ENCODE results near the gene KAT14.
A peak's percentile ranks its signal among the peaks of the same experiment; 100 is the strongest.
"Not testable (repeated sequence)": the region's sequence is repeated elsewhere in the genome, so short reads cannot be mapped to it uniquely, and the experiment has no call there.

The KAT14 gene

DNA sequence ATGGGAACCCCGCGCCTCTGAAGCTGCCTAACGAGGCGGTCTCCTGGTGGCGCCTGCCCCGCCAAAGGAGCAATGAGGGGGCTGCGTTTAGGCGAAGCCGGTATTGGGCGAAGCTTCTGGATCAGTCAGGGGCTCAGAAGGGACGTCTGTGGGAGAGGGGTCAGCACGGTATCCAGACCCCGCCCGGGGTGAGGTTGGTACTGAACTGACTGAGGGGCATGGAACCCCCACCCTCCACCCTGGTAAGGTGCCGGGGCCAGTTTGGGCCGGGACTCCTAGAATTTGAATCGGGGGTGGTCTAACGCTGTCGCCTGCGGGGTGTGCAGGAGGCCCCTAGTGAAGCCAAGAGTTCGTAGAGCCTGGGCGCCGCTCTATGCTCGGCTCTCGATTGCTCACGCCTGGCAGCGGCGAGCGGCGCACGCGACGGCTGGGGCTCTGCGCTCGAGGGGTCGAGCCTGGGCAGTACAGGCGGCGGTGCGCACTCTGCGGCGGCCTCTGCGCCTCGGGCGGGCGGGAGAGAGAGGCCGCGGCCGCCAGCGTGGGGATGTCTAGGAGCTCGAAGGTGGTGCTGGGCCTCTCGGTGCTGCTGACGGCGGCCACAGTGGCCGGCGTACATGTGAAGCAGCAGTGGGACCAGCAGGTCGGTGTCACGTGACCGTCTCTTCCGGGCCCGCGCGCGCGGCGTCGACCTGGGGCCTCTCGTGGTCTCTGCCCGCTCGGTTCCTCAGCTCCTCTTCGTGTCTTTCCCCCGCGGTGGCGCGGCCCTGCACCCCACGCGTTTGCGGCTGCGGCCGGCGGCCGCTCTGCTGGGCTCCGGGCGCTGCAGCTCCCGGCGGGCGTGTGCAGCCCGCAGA is at the start of gene KAT14, which contains the start of gene PET117:
KAT14 (plus strand) TSS at position 452 of the 854 bp plus-strand sequence. CDS start 4,798 bp downstream, outside the sequence.
PET117 (plus strand) TSS at position 452 of the 854 bp plus-strand sequence; CDS start at position 545, 93 bp downstream.
- DNase-seq = peak; percentile 94

GRCh38 chr20:18088298-18088697 is 49.4 kb upstream of the KAT14 start:
- DNase-seq = not testable (repeated sequence)

DNA sequence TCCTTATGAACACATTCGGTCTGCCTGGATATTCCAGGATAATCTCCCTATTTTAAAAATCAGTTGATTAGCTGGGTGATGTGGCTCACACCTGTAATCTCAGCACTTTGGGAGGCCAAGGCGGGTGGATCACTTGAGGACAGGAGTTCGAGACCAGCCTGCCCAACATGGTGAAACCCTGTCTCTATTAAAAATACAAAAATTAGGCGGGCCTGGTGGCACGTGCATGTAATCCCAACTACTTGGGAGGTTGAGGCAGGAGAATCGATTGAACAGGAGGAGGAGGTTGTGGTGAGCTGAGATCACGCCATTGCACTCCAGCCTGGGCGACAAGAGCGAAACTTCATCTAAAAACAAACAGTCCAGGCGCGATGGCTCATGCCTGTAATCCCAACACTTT is 48.8 kb upstream of the KAT14 start:
- not testable (repeated sequence) for DNase-seq

DNA sequence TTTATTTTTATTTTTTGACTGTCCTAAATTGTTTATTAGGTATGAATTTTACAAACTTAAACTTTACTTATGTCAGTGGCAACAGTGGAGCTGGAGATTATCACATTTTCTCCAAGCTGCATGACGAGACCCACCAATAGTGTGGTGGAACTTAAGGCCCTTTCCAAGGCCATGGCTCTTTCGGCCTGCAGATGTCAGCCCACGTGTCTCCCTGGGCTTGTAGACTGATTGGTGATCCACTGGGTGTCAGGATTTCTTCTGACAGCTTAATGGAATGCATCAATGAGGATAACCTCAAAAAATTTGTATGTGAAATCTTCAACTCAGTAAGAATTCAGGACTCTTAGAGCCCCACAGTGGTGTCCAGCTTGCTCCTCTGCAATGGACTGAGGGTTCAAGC is 47.6 kb upstream of the KAT14 start:
- no peak for DNase-seq

GRCh38 chr20:18090477-18090876 is 47.2 kb upstream of the KAT14 start:
- no peak for DNase-seq

DNA sequence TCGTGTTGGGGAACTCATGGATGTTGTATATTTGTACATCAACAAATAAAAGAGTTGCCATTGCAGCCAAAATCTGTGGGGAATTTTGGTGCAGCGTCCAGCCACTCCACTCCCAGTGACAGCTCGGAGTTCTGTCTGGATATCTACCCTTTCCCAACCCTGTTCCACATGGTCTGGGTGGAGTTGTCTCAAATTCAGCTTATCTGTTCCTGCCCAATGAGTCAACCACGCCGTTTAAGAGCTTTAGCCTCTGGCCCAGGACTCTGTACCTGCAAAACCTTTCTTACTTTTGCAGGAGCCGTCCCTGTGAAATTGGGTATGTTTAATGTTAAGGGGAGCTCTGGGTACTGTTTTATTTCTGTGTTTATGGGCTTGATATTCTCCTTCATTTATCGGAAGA is 46.0 kb upstream of the KAT14 start:
- no peak for DNase-seq

- DNase-seq = no peak
Measured at GRCh38 chr20:18092890-18093289, 44.8 kb upstream of the KAT14 start.

GRCh38 chr20:18093388-18093787 is 44.3 kb upstream of the KAT14 start:
- no peak for DNase-seq

GRCh38 chr20:18094191-18094590 is 43.5 kb upstream of the KAT14 start:
- no peak for DNase-seq

DNA sequence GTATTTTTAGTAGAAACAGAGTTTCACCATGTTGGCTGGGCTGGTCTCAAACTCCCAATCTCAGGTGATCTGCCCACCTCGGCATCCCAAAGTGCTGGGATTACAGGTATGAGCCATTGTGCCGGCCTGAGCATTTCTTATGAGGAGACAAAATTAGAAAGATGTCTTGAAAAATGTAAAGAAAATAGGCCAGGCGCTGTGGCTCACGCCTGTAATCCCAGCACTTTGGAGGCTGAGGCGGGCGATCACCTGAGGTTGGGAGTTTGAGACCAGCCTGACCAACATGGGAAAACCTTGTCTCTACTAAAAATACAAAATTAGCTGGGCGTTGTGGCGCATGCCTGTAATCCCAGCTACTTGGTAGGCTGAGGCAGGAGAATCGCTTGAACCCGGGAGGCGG is 37.1 kb upstream of the KAT14 start:
- not testable (repeated sequence) for DNase-seq

DNA sequence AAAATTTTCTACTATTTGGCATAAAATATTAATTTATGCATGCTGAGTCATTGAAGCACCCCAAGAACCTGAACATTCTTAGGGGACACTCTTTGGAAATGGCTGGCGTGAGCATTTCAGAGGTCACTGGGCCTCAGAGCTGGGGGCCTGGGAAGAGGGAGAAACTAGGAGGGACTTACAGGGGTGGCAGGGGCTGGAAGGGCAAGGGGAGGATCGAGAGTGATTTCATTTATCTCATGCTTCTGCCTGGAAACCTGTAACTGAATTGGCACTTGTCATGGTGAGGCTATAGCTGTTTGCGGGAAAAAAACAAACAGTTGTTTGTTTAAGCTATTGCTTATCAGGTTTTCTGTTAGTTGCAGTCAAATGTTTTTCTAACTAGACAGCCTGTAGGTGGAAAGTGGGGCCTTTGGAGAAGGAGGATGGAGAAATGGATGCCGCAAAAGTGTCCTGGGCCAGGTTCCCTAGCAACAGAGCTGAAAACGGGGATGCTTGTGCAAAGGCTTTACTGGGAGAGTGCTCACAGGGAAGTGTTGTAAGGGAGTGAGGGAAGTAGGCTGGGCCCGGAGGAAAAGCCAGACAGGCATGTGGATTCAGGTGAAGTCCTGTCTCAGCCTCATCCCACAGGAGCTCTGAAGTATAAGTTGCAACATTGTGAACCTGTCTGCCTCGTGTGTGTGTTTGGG is 36.4 kb upstream of the KAT14 start:
- no peak for DNase-seq

DNA sequence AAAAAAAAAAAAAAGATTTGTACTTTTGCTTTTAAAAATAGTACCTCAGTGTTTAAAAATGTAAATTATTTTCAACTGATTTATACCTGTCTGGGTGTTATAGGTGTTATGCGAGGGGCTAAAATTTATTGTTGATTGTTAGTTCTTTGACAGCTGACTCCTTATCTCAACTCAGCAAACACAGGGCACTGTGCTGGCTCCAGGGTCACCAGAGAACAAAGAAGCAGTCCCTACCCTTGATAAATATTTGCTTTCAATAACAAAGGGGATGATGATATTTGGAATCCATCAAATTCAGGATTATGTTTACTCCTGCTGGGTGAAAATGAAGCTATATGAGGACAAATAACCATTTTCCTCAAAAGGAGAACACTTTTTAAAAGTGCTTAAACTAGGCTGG is 34.2 kb upstream of the KAT14 start:
- no peak for DNase-seq

DNA sequence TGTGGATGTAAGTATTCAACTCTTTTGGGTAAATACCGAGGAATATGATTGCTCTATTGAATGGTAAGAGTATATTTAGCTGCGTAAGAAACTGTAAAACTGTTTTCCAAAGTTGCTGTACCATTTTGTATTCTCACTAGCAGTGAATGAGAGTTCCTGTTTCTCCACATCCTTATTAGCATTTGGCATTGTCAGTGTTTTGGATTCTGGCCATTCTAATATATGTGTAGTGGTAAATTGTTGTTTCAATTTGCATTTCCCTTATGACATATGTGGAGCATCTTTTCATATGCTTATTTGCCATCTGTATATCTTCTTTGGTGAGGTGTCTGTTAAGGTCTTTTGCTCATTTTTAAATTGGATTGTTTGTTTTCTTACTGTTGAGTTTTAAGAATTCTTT is 29.3 kb upstream of the KAT14 start:
- DNase-seq = no peak

GRCh38 chr20:18128574-18128973 is 9.1 kb upstream of the KAT14 start:
- not testable (repeated sequence) for DNase-seq

GRCh38 chr20:18132663-18133062 is 5.0 kb upstream of the KAT14 start:
- no peak for DNase-seq

GRCh38 chr20:18133962-18134361 is 3.7 kb upstream of the KAT14 start:
- no peak for DNase-seq

DNA sequence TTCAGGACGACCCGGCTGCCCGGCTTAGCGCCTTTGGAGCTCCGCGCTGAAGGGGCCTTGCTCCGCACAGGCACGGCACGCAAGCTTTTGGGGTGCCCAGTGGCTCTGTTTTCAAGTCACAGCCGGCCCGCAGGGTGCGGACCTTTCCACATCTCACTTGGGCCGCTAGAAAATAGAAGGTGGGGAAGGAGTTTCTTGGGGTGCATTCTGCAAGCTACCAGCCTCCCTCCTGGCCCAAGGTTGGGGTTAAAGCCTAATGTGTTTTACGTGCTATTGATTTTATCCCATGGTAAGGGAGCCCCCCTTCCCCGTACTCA is 561 bp downstream of the KAT14 start:
- DNase-seq = no peak

GRCh38 chr20:18138639-18139583 is 1.2 kb downstream of the KAT14 start:
- DNase-seq = no peak

GRCh38 chr20:18139832-18140231 is 2.2 kb downstream of the KAT14 start:
- DNase-seq = no peak

DNA sequence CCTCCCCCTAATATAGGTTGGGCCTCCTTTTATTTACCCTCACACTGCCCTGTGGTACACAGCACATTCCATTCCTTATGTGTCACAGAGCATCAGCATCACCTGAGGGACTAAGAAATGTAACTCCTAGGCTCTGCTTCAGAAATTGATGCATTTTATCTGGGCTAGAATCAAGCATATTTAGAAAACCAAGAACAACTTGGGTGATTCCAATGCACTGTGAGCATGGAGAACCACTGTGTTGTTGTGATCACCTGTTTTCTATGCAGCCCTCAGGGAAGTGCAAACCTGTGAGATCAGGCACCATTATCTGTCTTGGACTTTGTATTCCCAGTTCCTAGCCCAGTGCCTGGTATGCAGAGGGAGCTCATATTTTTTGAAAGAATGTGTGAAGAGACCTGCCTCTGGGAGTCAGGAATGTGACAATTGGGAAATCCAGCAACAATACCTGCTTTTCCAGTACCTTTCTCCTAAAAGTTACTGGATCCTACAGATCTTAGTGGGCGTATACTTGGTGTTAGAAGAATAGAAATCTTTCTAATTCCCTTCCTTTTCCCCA is 7.0 kb downstream of the KAT14 start:
- DNase-seq = no peak

GRCh38 chr20:18154342-18154741 is 16.7 kb downstream of the KAT14 start:
- no peak for DNase-seq

DNA sequence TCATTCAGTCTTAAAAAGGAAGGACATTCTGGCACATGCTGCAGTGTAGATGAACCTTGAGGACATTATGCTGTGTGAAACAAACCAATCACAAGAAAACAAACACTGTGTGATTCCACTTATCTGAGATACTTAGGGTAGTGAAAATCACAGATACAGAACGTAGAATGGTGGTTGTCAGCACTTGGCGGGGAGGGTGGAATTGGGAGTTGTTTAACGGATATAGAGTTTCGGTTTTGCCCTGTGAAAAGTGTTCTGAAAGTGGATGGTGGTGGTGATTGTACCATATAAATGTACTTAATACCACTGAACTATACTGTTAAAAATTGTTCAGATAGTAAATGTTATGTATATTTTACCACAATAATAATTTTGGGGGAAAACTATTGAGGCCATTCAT is 18.4 kb downstream of the KAT14 start:
- no peak for DNase-seq

- DNase-seq = no peak
Measured at GRCh38 chr20:18164356-18164755, 26.7 kb downstream of the KAT14 start.

Data from stimulated activated CD4-positive, alpha-beta T cell treated with anti-CD3 and anti-CD28 coated beads, Interleukin-12 subunit alpha, Interleukin-12 subunit beta, amount 100 ng/mL, for 4 hours (primary cell).